BE2C (cell line): Measurements from ENCODE around the gene EHD4.

Experiments used
- DNase-seq: peaks from one replicate; pipeline ENCODE4 v3.0.0-alpha.2; 2020
- H3K27me3 ChIP-seq: fragments of 250-450 bp; sonication (Bioruptor Pico); 2 replicates; pipeline ENCODE4 v1.5.1; 2020; ENCODE audit warnings: mild to moderate bottlenecking
- H3K36me3 ChIP-seq: fragments of 250-450 bp; sonication (Bioruptor Pico); 2 replicates; pipeline ENCODE4 v1.5.1; 2020; ENCODE audit warnings: mild to moderate bottlenecking
- H3K4me1 ChIP-seq: fragments of 250-450 bp; sonication (Bioruptor Pico); 2 replicates; pipeline ENCODE4 v1.5.1; 2020
- H3K4me3 ChIP-seq: 2 replicates; pipeline ENCODE4 v1.5.1; 2011; ENCODE audit warnings: low read depth, low read length
- H3K9me3 ChIP-seq: fragments of 250-450 bp; sonication (Bioruptor Pico); 2 replicates; pipeline ENCODE4 v1.5.1; 2020
- TF ChIP-seq, protein P1 (sequence below): IDR thresholded peaks from 2 replicates; pipeline ENCODE4 v1.5.1; 2012; ENCODE audit warnings: mild to moderate bottlenecking, low read depth, low read length

The EHD4 gene

GRCh38 chr15:41983221-41983620 is 10.9 kb upstream of the EHD4 start:
- Histone ChIP-seq H3K4me1 (peaks cover 11% of the 10 kb centered on the region), H3K27me3 (no peaks in the 10 kb centered on the region), H3K36me3 (no peaks in the 10 kb centered on the region), H3K4me3 (no peak overlapping the region), H3K9me3 (no peaks in the 10 kb centered on the region)
- DNase-seq = no peak
- TF ChIP-seq, protein P1, sequence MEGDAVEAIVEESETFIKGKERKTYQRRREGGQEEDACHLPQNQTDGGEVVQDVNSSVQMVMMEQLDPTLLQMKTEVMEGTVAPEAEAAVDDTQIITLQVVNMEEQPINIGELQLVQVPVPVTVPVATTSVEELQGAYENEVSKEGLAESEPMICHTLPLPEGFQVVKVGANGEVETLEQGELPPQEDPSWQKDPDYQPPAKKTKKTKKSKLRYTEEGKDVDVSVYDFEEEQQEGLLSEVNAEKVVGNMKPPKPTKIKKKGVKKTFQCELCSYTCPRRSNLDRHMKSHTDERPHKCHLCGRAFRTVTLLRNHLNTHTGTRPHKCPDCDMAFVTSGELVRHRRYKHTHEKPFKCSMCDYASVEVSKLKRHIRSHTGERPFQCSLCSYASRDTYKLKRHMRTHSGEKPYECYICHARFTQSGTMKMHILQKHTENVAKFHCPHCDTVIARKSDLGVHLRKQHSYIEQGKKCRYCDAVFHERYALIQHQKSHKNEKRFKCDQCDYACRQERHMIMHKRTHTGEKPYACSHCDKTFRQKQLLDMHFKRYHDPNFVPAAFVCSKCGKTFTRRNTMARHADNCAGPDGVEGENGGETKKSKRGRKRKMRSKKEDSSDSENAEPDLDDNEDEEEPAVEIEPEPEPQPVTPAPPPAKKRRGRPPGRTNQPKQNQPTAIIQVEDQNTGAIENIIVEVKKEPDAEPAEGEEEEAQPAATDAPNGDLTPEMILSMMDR = no peak

- TF ChIP-seq, protein P1 = no peak
- Histone ChIP-seq H3K36me3 (no peaks in the 10 kb centered on the region), H3K4me3 (no peak overlapping the region), H3K9me3 (no peaks in the 10 kb centered on the region), H3K4me1 (peaks cover 11% of the 10 kb centered on the region), H3K27me3 (no peaks in the 10 kb centered on the region)
- no peak for DNase-seq
Measured at GRCh38 chr15:41982133-41982930, 10.0 kb upstream of the EHD4 start.

DNA sequence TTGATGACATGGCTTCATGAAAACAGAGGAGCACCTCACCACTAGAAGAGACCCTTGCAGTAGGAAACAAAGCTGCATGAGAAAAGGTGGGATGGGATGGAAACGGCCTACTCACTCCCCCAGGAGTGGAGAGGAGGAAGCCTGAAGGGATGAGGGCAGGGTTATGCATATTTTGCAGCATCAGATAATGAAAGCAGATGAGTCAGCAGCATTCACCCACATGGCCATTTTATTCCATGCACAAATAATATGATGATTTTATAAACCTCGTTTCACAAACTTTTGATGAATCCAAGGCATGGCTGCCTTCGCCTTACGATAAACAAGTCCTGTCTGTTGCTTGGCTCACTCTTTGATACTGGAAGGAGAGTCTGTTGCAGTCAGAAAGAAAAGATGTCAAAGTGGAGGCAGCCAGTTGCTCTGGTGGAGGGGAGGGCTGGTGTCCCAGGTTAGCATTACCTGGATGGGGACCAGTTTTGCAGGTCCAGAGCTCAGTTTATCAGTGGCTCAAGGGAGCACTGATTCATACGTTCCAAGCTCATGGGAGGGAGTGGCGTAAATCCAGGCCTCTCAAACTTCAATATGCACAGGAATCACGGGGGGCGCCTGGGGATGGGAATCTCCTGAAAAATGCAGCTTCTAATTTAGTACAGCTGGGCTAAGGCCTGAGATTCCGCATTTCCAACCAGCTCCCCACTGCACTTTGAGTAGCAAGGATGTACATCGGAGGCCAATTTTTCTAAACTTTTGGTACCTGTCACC is 9.2 kb upstream of the EHD4 start:
- H3K9me3 ChIP-seq = no peaks in the 10 kb centered on the region
- TF ChIP-seq, protein P1 = no peak
- H3K27me3 ChIP-seq = no peaks in the 10 kb centered on the region
- peaks cover 11% of the 10 kb centered on the region for H3K4me1 ChIP-seq
- no peaks in the 10 kb centered on the region for H3K36me3 ChIP-seq
- H3K4me3 ChIP-seq = no peak overlapping the region
- DNase-seq = no peak

DNA sequence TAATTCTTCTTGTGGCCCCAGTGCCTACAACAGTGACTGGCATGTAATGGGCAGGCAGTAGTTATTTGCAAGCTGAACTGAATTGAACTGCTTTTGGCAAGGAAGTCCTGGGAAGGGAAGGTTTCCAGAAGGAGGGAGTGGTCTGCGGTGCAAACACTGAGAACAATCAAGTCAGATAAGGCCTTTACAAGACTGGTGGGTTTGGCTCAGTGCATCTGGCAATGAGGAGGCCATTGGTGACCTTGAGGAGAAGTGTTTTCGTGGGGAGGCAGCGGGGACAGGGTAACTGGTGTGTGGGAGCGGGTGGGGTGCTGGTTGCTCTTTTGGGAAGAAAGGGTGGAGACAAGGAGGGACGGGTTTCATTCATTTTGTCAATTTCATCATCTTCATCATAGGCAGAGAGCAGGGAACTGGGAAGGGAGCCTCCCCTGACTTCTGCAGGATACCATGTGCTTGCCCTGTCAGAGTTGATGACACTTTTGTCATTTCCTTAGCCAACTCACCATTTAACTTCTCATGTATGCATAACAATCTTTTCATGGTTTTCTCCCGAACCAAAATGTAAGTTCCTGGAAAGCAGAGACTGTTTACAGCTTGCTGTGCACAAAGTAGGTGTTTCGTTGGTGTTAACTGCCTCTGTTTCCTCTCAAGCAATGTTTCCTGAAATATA is 8.4 kb upstream of the EHD4 start:
- Histone ChIP-seq H3K27me3 (no peaks in the 10 kb centered on the region), H3K4me3 (no peak overlapping the region), H3K4me1 (peaks cover 11% of the 10 kb centered on the region), H3K36me3 (no peaks in the 10 kb centered on the region), H3K9me3 (no peaks in the 10 kb centered on the region)
- DNase-seq = no peak
- TF ChIP-seq, protein P1 = no peak

DNA sequence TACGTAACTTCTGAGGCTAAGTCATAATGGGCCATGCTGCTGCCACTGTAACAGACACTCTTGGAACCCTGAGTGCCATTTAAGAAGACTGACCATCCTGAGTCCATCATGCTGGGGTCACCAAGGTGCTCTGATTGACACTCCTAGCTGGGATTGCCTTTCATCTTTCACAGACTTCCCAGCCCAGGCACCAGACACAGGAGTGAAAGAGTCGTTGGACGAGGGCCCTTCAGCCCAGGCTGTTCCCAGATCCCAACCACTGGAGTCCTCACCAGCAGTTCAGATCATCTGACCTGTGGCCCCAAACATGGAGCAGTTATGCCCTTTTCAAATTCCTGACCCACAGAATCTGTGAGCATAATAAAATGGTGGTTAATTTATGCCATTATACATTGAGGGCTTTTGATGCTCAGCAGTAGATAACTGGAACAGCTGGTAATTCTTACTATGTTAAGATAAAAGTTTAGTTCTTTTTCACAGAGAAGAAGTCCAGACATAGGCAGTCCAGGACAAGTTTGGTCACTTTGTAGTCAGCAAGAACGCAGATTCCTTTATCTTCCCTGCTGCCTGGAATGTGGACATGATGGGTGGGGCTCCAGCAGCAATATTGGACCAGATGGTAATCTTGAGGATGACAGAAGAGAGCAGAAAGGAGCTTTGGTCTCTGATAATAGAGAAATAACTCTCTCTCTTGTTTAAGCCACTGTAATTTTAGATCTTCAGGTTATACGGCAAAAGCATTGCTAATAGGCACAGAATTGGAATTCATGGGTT is 7.3 kb upstream of the EHD4 start:
- peaks cover 11% of the 10 kb centered on the region for H3K4me1 ChIP-seq
- TF ChIP-seq, protein P1 = no peak
- no peak overlapping the region for H3K4me3 ChIP-seq
- no peaks in the 10 kb centered on the region for H3K36me3 ChIP-seq
- no peaks in the 10 kb centered on the region for H3K9me3 ChIP-seq
- H3K27me3 ChIP-seq = peaks cover under 1% of the 10 kb centered on the region; the same call in 1 of the 2 replicates
- DNase-seq = no peak
